ENCODE data around the gene MASP1.

DNA sequence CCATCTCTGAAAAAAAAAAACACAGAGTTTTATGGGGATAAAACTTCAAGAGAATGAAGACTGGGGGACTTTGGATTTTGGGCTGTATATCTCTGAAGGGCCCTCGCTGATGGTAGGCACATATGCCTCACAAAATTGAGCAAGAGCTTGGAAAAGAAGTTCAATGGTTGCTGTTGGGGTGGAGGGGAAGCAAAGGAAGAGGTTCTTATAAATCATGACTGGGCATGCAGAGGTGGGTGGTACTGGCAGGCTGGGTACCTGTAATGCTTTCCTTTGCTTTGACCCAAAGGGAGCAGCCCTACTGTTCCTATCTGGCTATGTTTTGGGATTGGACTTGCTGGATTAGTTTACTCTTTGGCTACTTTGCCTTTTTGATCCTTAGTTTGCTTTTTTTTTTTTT is 100.3 kb downstream of the MASP1 start:
- no peak for TF ChIP-seq CTCF (IDR thresholded peaks at IDR 0.05; ENCODE audit: low read length)
- no peak for TF ChIP-seq EZH2 (IDR thresholded peaks at IDR 0.05; ENCODE audit: borderline replicate concordance, low read length)
